H7 (cell line): ENCODE measurements around the gene RANBP3. TPM values are rescaled to one million over a fixed set of nuclear protein-coding genes. Genes with fewer than 3 reads are reported as not detected.
A peak's percentile ranks its signal among the peaks of the same experiment; 100 is the strongest.
"Not testable (repeated sequence)": the region's sequence is repeated elsewhere in the genome, so short reads cannot be mapped to it uniquely, and the experiment has no call there.

Experiments
- DNase-seq: peaks from one replicate; pipeline ENCODE4 v3.0.0; 2012
- H3K27me3 ChIP-seq: 2 replicates; pipeline ENCODE4 v1.6.0; 2011; ENCODE audit warnings: mild to moderate bottlenecking, low read length; ENCODE audit not compliant: control insufficient read depth, insufficient read depth
- H3K36me3 ChIP-seq: replicated peaks from 2 replicates; pipeline ENCODE4 v1.5.1; 2011; ENCODE audit warnings: low read length; ENCODE audit not compliant: control insufficient read depth, insufficient read depth
- H3K4me3 ChIP-seq: 2 replicates; pipeline ENCODE4 v1.5.1; 2011; ENCODE audit warnings: low read depth, mild to moderate bottlenecking, control low read depth, low read length, moderate library complexity; ENCODE audit not compliant: insufficient read depth
- total RNA-seq: library from RNA; depleted of rRNA; stranded (reverse); fragments of >200 nt; shearing (Covaris generic); gene quantifications from 2 replicates; pipeline ENCODE4 v1.2.3, GENCODE V29; 2014

RANBP3 gene
- total RNA-seq, 1 experiment from 2014 or later = 79.7 TPM

DNA sequence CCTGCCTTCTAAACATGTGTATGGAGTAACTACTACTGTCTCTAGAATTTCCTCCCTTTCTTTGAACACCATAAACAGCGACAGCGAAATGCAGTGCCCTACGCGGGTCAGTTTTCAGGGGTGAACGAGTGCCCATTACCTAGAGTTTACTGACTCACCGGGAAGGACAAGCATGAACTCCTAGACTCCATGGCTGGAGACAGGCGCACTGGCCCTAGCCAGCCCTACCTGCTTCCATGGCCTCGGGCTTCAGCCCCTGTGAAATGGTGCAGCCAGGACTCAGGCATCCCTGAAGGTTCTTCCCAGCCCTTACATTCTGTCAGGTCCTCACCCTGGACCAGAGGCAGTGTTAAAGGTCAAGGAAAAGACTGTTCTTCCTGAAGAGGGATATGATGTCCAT lies 8.5 kb downstream of the RANBP3 start:
- H3K4me3 ChIP-seq = no peak overlapping the region
- DNase-seq = no peak
- peaks cover 1% of the 10 kb centered on the region for H3K36me3 ChIP-seq
- no peaks in the 10 kb centered on the region for H3K27me3 ChIP-seq

DNA sequence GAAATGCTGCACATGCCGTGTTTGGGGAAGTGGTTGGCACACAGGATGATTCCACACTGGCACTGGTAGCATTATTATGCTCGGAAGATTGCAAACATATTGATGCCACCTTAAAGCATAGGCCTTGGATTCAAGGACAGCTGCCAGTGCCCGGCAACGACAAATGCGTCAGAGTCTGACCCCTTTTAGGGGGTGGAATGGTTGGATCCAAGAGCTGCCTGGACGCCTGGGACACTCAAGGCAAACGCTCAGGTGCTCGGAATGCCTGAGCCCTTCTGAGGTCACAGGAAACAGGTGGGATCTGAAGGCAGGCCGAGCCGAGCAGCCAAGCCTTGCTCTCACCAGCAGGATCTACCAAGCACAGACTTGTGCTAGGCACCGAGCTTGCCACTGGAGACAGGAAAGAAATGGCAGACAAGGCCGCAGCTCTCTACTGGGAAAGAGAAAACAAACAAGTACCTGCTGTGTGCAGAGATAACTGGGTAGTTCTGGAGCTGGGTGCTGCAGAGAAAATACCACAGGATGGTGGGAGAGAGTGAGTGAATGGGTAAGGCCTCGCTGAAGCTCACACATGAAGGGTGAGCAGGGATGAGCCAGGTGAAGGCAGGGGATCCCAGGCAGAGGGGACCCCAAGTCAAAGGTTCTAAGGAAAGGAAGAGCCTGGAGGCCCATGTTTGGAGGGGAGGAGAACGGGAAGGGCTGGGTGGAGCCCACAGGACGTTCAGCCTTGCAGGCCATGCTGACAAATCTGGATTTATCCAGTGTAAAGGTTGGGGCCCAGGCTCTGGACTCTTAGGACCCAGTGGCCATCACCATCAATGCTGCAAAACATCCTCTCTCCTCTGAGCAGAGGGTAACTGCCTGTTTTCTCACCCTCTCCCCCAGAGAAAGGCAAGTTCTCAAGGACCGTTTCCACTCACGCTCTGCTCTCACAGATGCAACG lies 9.2 kb downstream of the RANBP3 start:
- H3K4me3 ChIP-seq = no peak overlapping the region
- peaks cover under 1% of the 10 kb centered on the region; the same call in 1 of the 2 replicates for H3K36me3 ChIP-seq
- H3K27me3 ChIP-seq = no peaks in the 10 kb centered on the region
- DNase-seq = peak; percentile 58

DNA sequence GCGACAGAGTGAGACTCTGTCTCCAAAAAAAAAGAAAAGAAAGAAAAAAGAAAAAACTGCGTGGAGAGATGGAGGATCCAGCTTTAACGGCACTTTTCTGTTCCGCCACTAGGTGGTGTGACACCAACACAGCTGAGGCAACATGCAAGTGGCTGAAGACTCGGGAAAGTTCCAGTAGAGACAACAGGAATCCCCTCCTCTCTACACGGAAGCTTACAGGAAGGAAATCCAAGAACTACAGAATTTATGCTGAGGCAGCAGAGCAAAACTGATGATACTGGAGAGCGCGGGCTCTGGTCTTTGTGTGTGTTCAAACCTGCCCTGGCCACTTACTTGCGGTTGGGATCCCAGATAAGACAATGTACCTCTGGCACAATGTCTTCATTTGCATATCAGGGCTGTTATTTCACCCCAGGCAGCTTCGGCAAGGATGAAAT lies 9.9 kb downstream of the RANBP3 start:
- no peaks in the 10 kb centered on the region; the same call in 1 of the 2 replicates for H3K36me3 ChIP-seq
- no peak overlapping the region for H3K4me3 ChIP-seq
- no peaks in the 10 kb centered on the region for H3K27me3 ChIP-seq
- DNase-seq = peak; percentile 88

DNA sequence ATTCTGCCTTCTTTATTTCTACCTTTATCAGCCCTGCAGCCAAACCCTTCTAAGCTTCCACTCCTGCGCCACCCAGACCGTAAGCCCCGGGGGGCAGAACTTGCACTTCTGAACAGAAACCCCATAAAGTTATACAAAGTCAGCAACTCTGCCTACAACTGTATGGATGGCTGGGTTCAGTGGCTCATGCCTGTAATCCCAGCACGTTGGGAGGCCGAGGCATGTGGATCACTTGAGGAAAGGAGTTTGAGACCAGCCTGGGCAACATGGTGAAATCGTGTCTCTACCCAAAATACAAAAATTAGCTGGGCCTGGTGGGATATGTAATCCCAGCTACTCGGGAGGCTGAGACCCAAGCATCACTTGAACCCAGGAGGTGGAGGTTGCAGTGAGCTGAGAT lies 10.4 kb downstream of the RANBP3 start:
- Histone ChIP-seq H3K27me3 (no peaks in the 10 kb centered on the region), H3K36me3 (no peaks in the 10 kb centered on the region; the same call in 1 of the 2 replicates), H3K4me3 (no peak overlapping the region)
- no peak for DNase-seq

DNA sequence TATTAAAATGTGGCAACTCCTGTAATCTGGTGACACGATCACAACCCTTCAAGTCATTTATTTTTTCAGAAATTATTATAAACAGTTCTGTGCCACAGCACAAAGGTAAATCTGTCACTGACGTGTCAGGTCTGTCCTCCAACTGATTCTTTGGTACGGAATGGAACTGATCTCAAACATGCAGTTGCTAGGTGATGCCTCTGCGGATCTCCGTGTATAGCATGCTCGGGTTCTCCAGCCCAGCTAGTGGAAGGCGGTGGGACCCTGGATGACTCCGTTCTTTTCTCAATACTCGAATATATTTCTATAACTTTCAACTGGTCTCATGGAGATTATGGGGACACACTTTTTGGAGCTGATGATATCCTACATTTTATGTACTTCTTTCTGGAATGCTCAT lies 11.0 kb downstream of the RANBP3 start:
- DNase-seq = no peak
- H3K4me3 ChIP-seq = no peak overlapping the region
- H3K27me3 ChIP-seq = no peaks in the 10 kb centered on the region
- no peaks in the 10 kb centered on the region; the same call in 1 of the 2 replicates for H3K36me3 ChIP-seq

DNA sequence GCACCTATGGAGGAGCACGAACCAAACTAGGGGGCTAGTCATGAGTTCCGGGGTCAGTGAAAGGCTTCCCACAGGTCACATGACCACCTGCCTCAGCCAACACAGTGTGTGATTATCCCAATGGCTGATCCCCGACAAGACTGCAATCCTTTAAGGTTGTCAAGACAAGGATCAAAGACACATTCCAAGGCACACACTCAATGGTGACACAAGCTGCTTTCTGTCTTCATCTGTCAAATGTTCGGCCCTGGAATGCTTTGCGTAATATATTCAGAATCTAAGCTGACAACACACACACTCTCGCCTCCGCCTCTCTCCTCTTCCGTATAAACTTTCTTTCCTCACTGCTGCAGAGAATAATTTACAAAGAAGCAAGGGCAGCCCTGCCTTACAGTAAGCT lies 11.7 kb downstream of the RANBP3 start:
- Histone ChIP-seq H3K4me3 (no peak overlapping the region), H3K36me3 (no peaks in the 10 kb centered on the region; the same call in 1 of the 2 replicates), H3K27me3 (no peaks in the 10 kb centered on the region)
- DNase-seq = peak; percentile 31

GRCh38 chr19:5964816-5965565 lies 12.9 kb downstream of the RANBP3 start:
- H3K4me3 ChIP-seq = no peak overlapping the region

GRCh38 chr19:5963855-5964254 lies 14.1 kb downstream of the RANBP3 start:
- no peaks in the 10 kb centered on the region; the same call in 1 of the 2 replicates for H3K36me3 ChIP-seq
- no peaks in the 10 kb centered on the region for H3K27me3 ChIP-seq
- DNase-seq = peak; percentile 40
- no peak overlapping the region for H3K4me3 ChIP-seq

More at GRCh38 chr19:5964816-5965565, 12.9 kb downstream of the RANBP3 start:
- H3K36me3 ChIP-seq = no peaks in the 10 kb centered on the region; the same call in 1 of the 2 replicates
- no peaks in the 10 kb centered on the region for H3K27me3 ChIP-seq
- peak; percentile 52 for DNase-seq

DNA sequence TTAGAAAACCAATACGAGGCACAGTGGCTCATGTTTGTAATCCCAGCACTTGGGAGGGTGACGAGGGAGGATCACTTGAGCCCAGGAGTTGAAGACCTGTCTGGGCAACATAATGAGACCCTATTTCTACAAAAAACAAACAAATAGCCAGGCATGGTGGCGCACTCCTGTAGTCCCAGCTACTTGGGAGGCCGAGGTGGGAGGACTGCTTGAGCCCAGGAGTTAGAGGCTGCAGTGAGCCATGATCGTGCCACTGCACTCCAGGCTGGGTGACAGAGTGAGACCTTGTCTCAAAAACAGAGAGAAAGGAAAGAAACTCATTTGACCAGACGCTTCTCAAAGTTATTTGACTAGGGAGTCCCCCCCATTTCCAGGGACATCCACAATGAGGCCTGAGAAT lies 14.7 kb downstream of the RANBP3 start:
- not testable (repeated sequence) for H3K36me3 ChIP-seq, DNase-seq, H3K27me3 ChIP-seq, H3K4me3 ChIP-seq

DNA sequence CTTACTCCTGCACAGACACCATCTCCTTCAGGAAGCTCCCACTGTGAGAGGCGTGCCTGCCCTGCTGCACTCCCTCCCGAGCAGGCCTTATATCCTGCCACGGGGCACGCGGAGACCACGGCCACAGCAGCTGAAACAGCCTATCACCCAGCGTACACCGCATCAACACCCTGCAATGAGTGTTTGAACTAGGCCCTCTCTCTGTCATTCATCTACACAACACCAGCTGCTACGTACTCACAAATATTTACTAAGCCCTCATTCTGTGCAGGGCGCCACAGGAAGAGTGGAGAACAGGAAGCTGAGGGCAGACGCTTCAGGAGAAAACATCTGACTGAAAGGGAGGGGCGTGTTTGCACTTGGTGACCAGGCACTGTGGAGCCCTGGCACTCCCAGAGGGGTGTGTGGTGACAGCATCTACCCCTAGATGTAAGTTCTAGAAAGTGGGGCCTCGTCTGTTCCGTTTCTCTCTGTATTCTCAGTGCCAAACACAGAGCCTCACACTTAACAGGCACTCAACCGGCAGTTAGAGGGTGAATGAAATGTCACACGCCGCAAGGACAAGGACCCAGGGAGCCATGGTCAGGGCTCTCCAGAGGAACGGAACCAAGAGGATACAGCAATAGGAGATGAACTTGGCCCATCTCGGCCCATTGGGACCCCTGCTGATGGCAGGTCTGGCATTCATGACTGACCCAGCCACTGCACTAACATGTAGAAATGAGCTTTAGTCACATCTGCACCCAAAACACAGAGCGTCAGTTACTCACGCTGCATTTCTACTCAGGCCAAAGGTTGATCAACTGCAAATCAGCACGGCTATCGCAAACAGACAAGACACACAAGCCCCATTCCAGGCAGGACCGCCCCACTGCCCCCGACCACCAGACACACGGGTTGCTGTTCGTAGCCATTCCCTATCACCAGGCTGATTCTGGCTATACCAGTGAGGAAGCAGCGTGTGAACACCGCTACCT lies 15.7 kb downstream of the RANBP3 start:
- peak; percentile 59 for DNase-seq
- H3K27me3 ChIP-seq = no peaks in the 10 kb centered on the region
- no peak overlapping the region for H3K4me3 ChIP-seq
- H3K36me3 ChIP-seq = no peaks in the 10 kb centered on the region; the same call in 1 of the 2 replicates

GRCh38 chr19:5961641-5961968 lies 16.3 kb downstream of the RANBP3 start:
- not testable (repeated sequence) for DNase-seq, H3K27me3 ChIP-seq, H3K36me3 ChIP-seq, H3K4me3 ChIP-seq

GRCh38 chr19:5960005-5961001 lies 17.6 kb downstream of the RANBP3 start:
- Histone ChIP-seq H3K27me3 (no peaks in the 10 kb centered on the region), H3K4me3 (no peak overlapping the region), H3K36me3 (no peaks in the 10 kb centered on the region)
- peak; percentile 41 for DNase-seq
